Dendritic cell treated with granulocyte-macrophage colony-stimulating factor and Interleukin-4, amounts not matched to agents 40 ng/mL and 50 ng/mL, for 4 days (primary cell): ENCODE measurements around the gene GLYATL1B.
A peak's percentile ranks its signal among the peaks of the same experiment; 100 is the strongest.
"Not testable (repeated sequence)": the region's sequence is repeated elsewhere in the genome, so short reads cannot be mapped to it uniquely, and the experiment has no call there.

Experiments
- H3K27ac Mint-ChIP-seq: one replicate; pipeline ENCODE4 v1.8.0; 2022; ENCODE audit warnings: mild to moderate bottlenecking, mixed read lengths
- H3K27me3 Mint-ChIP-seq: one replicate; pipeline ENCODE4 v1.8.0; 2022; ENCODE audit warnings: mild to moderate bottlenecking, mixed read lengths
- H3K36me3 Mint-ChIP-seq: one replicate; pipeline ENCODE4 v1.8.0; 2022; ENCODE audit warnings: low read depth, mixed read lengths
- H3K4me1 Mint-ChIP-seq: one replicate; pipeline ENCODE4 v1.8.0; 2022; ENCODE audit warnings: low read depth, mixed read lengths
- H3K4me3 Mint-ChIP-seq: one replicate; pipeline ENCODE4 v1.8.0; 2022; ENCODE audit warnings: mild to moderate bottlenecking, moderate library complexity, mixed read lengths
- H3K9me3 Mint-ChIP-seq: one replicate; pipeline ENCODE4 v1.8.0; 2022; ENCODE audit warnings: mixed read lengths
- intact Hi-C: fragments of 100-400 bp; cut with micrococcal nuclease; formaldehyde crosslinking; loops from one replicate; pipeline ENCODE4 v1.15.0; 2022

GLYATL1B gene

DNA sequence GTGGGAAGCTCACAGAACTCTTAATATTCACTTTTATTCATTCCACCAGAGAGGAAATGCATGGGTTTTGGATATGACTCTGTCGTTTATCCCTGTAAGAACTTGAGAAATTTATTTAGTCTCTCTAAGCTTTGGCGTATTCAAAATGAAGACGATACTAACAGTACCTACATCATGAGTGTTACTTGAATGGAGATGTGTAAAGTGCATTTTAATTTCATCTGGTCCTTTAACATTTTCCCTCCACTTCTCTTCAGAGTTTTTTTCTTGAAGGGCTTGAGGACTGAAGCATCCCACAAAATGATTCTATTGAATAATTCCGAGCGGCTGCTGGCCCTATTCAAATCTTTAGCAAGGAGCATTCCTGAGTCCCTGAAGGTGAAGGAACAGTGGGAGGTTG, at the start of gene GLYATL1B:
GLYATL1B (plus strand) TSS at position 301 of the 400 bp plus-strand sequence; CDS start at position 301, 0 bp downstream.
- H3K9me3 Mint-ChIP-seq, H3K4me3 Mint-ChIP-seq, intact Hi-C loops, H3K4me1 Mint-ChIP-seq, H3K36me3 Mint-ChIP-seq, H3K27me3 Mint-ChIP-seq, H3K27ac Mint-ChIP-seq: not testable (repeated sequence)

DNA sequence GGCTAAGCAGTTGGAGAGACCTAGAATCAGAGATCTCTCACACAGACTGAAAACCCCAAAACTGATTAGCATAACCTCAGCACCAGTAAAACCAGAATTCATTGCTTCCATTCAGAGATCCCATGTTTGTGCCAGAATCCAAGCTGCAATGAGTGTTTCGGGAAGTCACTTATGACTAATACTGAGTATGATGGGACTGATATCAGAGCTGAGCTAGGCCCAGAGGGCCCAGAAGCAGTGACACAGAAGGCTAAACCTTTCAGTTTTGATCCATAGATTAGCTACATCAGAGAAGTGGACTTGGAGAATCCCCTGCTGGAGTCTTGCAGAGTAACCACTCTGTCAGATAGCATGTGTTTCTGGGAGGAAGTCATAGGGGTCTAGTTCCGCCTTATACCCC, 49.6 kb upstream of the GLYATL1B start:
- intact Hi-C loops, H3K27me3 Mint-ChIP-seq, H3K4me1 Mint-ChIP-seq, H3K27ac Mint-ChIP-seq, H3K36me3 Mint-ChIP-seq, H3K4me3 Mint-ChIP-seq, H3K9me3 Mint-ChIP-seq: not testable (repeated sequence)

- H3K27ac Mint-ChIP-seq, H3K9me3 Mint-ChIP-seq, H3K4me1 Mint-ChIP-seq, intact Hi-C loops, H3K36me3 Mint-ChIP-seq, H3K27me3 Mint-ChIP-seq, H3K4me3 Mint-ChIP-seq: not testable (repeated sequence)
These were observed 48.7 kb upstream of the GLYATL1B start for GRCh38 chr11:59037434-59037833.

DNA sequence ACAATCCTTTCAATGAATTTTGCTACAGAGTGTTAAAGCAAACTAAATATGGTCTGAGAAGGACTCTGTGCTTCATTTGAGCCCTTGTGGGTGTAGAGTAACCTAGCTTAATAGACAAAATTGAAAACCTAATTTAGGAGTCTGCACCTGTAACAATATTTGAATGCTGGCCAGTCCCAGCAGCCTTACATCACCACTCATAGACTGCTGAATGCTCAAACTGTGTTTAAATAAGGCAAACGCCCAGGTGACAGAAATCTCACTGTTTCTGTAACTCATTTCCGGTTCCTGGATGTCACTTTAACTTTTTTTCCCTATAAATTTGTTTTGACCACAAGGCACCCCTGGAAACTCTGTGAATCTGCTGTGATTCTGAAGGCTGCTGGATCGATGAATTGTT, 45.5 kb upstream of the GLYATL1B start:
- Mint-ChIP-seq H3K4me3 (no peak overlapping the region), H3K36me3 (no peaks in the 10 kb centered on the region)

DNA sequence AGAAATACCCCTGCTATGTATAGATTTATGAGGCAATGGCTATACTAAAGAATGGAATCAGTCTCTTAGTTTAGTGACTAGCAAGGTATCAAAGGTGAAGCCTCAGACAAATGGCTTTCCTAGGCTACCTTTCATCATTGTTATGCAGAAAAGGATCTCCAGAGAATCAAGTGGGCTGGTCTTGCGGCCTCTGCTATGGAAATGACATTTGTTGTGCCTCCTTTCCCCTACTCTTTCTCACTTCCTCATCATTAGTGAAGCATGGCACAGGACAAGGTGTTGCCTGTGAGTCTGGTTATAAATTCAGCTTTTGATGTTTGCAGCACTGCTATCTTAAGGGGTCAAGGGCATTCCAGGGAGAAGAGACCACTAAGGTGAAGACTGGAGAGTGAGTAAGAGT, 34.7 kb upstream of the GLYATL1B start:
- intact Hi-C loops, H3K27me3 Mint-ChIP-seq, H3K4me1 Mint-ChIP-seq, H3K27ac Mint-ChIP-seq, H3K4me3 Mint-ChIP-seq, H3K36me3 Mint-ChIP-seq, H3K9me3 Mint-ChIP-seq: not testable (repeated sequence)

More for the DNA sequence above, 45.5 kb upstream of the GLYATL1B start:
- Mint-ChIP-seq H3K9me3 (no peaks in the 10 kb centered on the region), H3K4me1 (peaks cover 5% of the 10 kb centered on the region), H3K27me3 (no peaks in the 10 kb centered on the region), H3K27ac (no peak overlapping the region)
- intact Hi-C loops: no loop called here

DNA sequence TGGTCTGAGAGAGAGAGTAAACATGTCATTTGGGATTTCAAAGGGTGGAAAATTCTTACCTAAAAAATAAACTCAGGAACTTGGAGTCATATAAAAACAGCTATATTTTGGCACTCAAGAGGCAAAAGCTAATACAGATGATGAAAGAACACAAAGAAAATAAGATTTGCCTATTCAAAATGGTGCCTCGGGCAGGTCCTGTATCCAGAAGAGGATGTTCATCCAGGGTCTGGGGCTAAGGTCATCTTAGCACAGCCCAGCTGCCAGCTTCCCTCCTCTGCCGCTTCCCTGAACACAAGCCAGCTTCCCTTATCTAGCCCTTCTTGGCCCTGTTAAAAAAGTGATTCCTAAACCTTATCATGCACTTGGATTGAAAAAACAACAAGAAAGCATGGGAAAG, 33.8 kb upstream of the GLYATL1B start:
- not testable (repeated sequence) for H3K4me3 Mint-ChIP-seq, H3K27ac Mint-ChIP-seq
- intact Hi-C loops: loop anchor here (2.0 kb wide), 1 partner anchor 82 kb away; no protein-coding TSS in a partner anchor

GRCh38 chr11:59053387-59053786, 32.7 kb upstream of the GLYATL1B start:
- Mint-ChIP-seq H3K4me1 (peaks cover 12% of the 10 kb centered on the region), H3K36me3 (no peaks in the 10 kb centered on the region), H3K27ac (no peak overlapping the region), H3K27me3 (peaks cover 6% of the 10 kb centered on the region), H3K4me3 (no peak overlapping the region), H3K9me3 (no peaks in the 10 kb centered on the region)
- intact Hi-C loops: loop anchor here (2.0 kb wide), 1 partner anchor 81 kb away; no protein-coding TSS in a partner anchor

More for the DNA sequence above, 33.8 kb upstream of the GLYATL1B start:
- H3K9me3 Mint-ChIP-seq, H3K4me1 Mint-ChIP-seq, H3K27me3 Mint-ChIP-seq, H3K36me3 Mint-ChIP-seq: not testable (repeated sequence)

GRCh38 chr11:59058120-59059033, 27.7 kb upstream of the GLYATL1B start:
- H3K27me3 Mint-ChIP-seq: peaks cover 26% of the 10 kb centered on the region
- peak overlapping the region; percentile 50 for H3K4me3 Mint-ChIP-seq
- not testable (repeated sequence) for H3K36me3 Mint-ChIP-seq, H3K9me3 Mint-ChIP-seq, H3K27ac Mint-ChIP-seq, H3K4me1 Mint-ChIP-seq
- intact Hi-C loops: loop anchor here (1.0 to 5.0 kb wide), 2 partner anchors 99 to 100 kb away; no protein-coding TSS in a partner anchor

- intact Hi-C loops, H3K9me3 Mint-ChIP-seq, H3K36me3 Mint-ChIP-seq, H3K4me1 Mint-ChIP-seq, H3K27ac Mint-ChIP-seq, H3K4me3 Mint-ChIP-seq: not testable (repeated sequence)
- H3K27me3 Mint-ChIP-seq: peaks cover 41% of the 10 kb centered on the region
These were observed 26.0 kb upstream of the GLYATL1B start for GRCh38 chr11:59060096-59060495.

- Mint-ChIP-seq H3K27me3 (peaks cover 43% of the 10 kb centered on the region), H3K4me3 (no peak overlapping the region), H3K27ac (no peak overlapping the region), H3K4me1 (peaks cover 8% of the 10 kb centered on the region), H3K36me3 (no peaks in the 10 kb centered on the region), H3K9me3 (no peaks in the 10 kb centered on the region)
- intact Hi-C loops: no loop called here
These were observed 23.2 kb upstream of the GLYATL1B start for GRCh38 chr11:59062602-59063529.

DNA sequence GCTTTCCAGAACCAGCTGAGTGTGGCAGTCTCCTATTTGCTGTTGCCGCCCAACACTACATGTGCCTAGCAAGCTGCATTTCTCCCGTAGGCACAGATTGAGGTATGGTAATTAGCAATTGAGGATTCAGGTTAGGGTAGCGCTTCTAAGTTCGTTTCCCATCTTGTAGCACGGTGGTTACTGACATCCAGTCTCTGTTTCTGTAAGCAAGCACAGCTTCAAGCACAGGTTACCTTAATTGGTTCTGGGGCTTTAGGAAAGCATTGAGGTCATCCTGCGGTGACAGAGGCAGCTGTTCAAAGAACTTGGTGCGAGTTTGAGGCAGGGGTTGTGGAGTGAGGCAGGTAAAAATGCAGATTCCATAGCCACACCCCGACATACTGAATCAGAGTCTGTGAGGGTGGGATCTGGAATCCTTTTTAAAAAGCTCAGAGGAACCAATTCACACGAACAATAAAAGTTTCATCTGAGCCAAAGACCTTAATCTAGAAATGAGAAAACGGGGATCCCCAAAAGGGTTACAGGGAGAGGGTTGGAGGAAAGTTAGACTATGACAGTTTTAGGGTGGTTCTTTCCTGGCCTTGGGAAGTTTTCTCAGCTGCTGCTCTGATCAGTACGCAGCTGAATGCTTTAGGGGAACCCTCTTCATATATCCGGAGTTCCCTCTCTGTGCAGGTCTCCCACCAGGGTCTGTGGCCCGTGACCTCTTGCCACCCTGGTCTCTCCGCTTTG, 21.9 kb upstream of the GLYATL1B start:
- H3K27ac Mint-ChIP-seq, H3K4me3 Mint-ChIP-seq, intact Hi-C loops, H3K4me1 Mint-ChIP-seq, H3K36me3 Mint-ChIP-seq, H3K9me3 Mint-ChIP-seq: not testable (repeated sequence)
- H3K27me3 Mint-ChIP-seq: peaks cover 41% of the 10 kb centered on the region

GRCh38 chr11:59069087-59069486, 17.0 kb upstream of the GLYATL1B start:
- Mint-ChIP-seq H3K9me3 (no peaks in the 10 kb centered on the region), H3K4me1 (no peaks in the 10 kb centered on the region), H3K27me3 (peaks cover 31% of the 10 kb centered on the region), H3K4me3 (no peak overlapping the region), H3K36me3 (no peaks in the 10 kb centered on the region), H3K27ac (no peak overlapping the region)
- intact Hi-C loops: no loop called here

DNA sequence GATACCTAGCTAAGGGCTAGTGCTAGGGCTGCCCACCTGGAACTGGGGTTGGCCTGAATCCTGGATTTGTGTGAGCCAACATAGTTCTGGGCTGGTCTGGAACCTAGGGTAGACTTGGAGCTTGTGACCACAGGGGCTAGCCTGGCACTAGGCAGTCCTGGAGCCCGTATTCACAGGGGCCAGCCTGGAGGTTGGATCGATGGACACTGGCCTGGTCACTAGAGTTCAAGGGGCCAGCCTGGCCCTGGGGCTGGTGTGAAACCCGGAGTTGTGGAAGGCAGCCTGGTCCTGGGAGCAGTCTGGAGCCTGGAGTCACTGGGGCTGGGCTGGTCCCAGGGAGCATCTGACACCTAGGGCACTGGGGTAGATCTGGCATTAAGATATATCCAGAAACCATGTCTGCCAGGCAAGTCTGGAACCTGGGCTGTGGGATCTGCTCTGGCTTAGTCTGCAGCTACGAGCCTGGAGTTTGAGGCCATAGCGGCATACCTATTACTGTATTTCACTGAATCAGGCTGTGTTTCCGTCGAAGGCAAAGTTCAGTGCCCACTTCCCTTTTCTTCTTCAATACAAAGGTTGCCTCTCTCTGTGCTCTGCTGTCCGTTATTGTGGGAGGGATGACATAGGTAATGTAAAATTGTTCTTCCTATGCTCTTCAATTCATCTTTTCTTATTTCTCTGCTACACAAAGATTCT, 9.1 kb upstream of the GLYATL1B start:
- H3K36me3 Mint-ChIP-seq: no peaks in the 10 kb centered on the region
- no peaks in the 10 kb centered on the region for H3K9me3 Mint-ChIP-seq
- H3K4me3 Mint-ChIP-seq: no peak overlapping the region
- intact Hi-C loops: no loop called here
- peaks cover 6% of the 10 kb centered on the region for H3K27me3 Mint-ChIP-seq
- no peak overlapping the region for H3K27ac Mint-ChIP-seq
- H3K4me1 Mint-ChIP-seq: peaks cover 27% of the 10 kb centered on the region
